Stimulated activated effector memory CD8-positive, alpha-beta T cell treated with anti-CD3 and anti-CD28 coated beads, Interleukin-12 subunit alpha, Interleukin-12 subunit beta, amount 100 ng/mL, for 72 hours (primary cell): ENCODE results near the gene PCDHB1.
"Not testable (repeated sequence)": the region's sequence is repeated elsewhere in the genome, so short reads cannot be mapped to it uniquely, and the experiment has no call there.

ENCODE experiments used
- ATAC-seq: fragments of 150-1000 bp; cut with Tn5 transposase; 2 replicates; pipeline ENCODE4 v1.10.0; 2021
- DNase-seq, 2 donors: peaks; one replicate each; pipeline ENCODE4 v3.0.0; 2021 to 2022; ENCODE audit warnings: low spot score in 2 of 2
- H3K27ac Mint-ChIP-seq: one replicate; pipeline ENCODE4 v1.8.0; 2022; ENCODE audit warnings: mild to moderate bottlenecking, mixed read lengths
- H3K36me3 Mint-ChIP-seq: one replicate; pipeline ENCODE4 v1.8.0; 2022; ENCODE audit warnings: mild to moderate bottlenecking, mixed read lengths
- H3K4me1 Mint-ChIP-seq: one replicate; pipeline ENCODE4 v1.8.0; 2022; ENCODE audit warnings: mixed read lengths
- H3K4me3 Mint-ChIP-seq: one replicate; pipeline ENCODE4 v1.8.0; 2022; ENCODE audit warnings: mild to moderate bottlenecking, mixed read lengths
- H3K9me3 Mint-ChIP-seq: one replicate; pipeline ENCODE4 v1.8.0; 2022; ENCODE audit warnings: mixed read lengths

Gene PCDHB1

DNA sequence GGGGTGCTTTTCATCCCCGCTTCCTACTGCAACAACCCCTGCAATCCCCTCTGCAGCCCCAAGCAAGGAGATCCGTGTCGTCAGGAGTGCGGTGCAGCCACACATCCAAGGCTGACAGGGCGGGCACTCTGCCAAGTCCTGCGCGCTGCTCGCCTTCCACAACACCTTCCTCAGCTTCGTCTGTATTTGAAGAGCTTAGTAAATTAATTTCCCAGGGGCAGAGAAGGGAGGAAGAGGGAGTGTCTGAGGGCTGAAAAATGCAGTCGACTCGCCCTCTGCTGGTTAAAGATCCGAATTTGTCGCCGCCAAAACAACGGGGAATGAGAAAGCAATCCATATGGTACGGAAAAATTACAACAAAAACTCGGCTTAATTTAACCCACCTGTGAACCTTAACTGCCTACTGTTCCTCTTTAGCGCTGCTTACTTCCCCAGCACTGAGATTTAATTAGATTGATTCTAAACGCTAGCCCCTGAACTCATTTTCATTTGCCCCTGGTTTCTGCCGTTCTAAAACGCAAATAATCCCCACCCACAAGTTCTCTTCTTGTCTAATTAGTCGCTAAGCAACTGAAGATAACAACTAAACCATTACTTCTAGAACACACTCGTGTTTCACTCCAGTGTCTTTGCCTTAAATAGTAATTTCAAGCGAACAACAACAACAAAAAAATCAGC, 10.9 kb upstream of the PCDHB1 start:
- Mint-ChIP-seq H3K27ac (no peak overlapping the region), H3K4me1 (no peaks in the 10 kb centered on the region), H3K9me3 (no peaks in the 10 kb centered on the region), H3K36me3 (no peaks in the 10 kb centered on the region), H3K4me3 (no peak overlapping the region)
- no peak for ATAC-seq
- no peak for DNase-seq

DNA sequence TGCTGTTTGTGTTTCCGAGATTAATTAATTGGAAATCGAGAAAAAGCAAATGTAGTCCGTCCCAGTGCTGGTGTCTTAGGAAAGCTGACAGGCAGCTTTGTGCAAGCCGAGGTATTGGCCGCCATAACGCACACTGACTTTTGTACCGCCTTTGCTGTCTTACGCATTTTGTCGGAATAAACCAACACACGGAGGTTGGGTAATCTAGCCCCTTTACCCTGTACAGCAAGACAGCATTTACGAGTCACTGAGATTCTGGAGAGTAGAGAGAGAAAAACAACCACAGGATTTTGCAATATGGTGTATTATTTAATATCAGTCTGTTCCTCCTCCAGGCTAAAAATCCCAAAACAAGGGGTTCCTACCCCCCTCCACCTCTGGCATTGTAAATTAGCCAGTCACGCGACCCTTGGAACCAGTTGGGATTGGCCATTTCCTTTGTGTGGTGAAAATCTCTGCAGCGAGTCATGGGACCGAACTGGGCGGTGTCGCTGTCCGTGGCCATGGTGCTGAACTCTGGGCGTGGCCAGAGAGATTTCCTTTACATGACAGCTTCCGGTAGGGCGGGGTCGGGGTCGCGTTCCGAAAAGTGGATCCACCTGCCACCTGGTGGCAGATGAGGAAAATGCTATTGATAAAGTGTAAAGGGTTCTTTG, 10.3 kb upstream of the PCDHB1 start:
- ATAC-seq (peak; percentile 48), DNase-seq (peak; percentile 25 to 78)
- no peaks in the 10 kb centered on the region for H3K36me3 Mint-ChIP-seq
- no peak overlapping the region for H3K27ac Mint-ChIP-seq
- no peaks in the 10 kb centered on the region for H3K4me1 Mint-ChIP-seq
- no peaks in the 10 kb centered on the region for H3K9me3 Mint-ChIP-seq
- no peak overlapping the region for H3K4me3 Mint-ChIP-seq

DNA sequence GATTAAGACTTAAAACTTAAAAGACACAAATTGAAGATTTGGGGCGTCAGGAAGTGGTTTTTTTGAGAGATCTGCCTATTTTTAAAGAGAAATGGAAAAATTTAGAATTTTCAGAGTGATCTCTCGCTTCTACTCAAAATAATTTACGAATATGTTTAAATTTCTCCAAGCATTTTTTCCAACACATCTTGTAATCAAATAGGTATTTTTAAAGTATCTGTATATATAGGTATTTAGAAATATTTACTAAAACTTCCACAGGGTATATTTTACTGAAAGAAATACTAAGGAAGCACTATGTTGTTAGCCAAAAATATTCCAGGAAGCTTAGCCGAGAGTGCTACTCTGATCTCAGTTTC, 9.8 kb upstream of the PCDHB1 start:
- Mint-ChIP-seq H3K36me3 (no peaks in the 10 kb centered on the region), H3K4me3 (no peak overlapping the region), H3K4me1 (no peaks in the 10 kb centered on the region), H3K27ac (no peak overlapping the region), H3K9me3 (peaks cover 3% of the 10 kb centered on the region)
- ATAC-seq (no peak), DNase-seq (no peak)

DNA sequence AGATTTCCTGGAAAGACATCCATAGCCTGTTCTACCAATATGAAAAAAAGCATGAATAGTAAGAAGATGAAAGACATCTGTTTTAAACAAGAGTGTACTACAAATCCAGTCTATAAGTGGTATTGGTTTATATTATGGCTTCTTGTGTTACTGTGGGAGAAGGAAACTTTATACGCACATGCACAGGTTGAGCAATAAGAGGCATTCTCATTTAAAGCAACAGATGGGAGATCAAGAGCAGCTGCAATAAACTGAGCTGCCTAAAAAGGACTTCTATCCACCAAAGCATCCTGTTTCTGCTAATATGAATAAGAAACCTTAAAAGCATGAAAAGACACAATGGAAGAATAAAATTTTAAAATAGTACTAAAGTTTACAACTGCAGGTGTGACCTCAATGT, 8.6 kb upstream of the PCDHB1 start:
- no peaks in the 10 kb centered on the region for H3K4me1 Mint-ChIP-seq
- no peak overlapping the region for H3K27ac Mint-ChIP-seq
- no peaks in the 10 kb centered on the region for H3K36me3 Mint-ChIP-seq
- no peak for DNase-seq
- H3K9me3 Mint-ChIP-seq = peaks cover 3% of the 10 kb centered on the region
- no peak for ATAC-seq
- no peak overlapping the region for H3K4me3 Mint-ChIP-seq

DNA sequence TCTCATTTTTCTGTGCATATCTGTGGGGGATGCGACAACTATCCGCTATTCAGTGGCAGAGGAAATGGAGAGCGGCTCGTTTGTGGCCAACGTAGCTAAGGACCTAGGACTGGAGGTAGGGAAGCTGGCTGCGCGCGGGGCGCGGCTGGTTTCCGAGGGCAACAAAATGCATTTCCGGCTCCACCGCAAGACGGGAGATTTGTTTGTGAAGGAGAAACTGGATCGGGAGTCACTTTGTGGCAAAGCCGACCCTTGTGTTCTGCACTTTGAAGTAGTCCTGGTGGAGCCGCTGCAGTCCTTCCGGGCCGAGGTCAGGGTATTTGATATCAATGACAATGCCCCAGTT, 320 bp downstream of the PCDHB1 start:
- Mint-ChIP-seq H3K9me3 (peaks cover 7% of the 10 kb centered on the region), H3K4me3 (no peak overlapping the region), H3K27ac (no peak overlapping the region), H3K4me1 (no peaks in the 10 kb centered on the region), H3K36me3 (no peaks in the 10 kb centered on the region)
- no peak for DNase-seq
- no peak for ATAC-seq

DNA sequence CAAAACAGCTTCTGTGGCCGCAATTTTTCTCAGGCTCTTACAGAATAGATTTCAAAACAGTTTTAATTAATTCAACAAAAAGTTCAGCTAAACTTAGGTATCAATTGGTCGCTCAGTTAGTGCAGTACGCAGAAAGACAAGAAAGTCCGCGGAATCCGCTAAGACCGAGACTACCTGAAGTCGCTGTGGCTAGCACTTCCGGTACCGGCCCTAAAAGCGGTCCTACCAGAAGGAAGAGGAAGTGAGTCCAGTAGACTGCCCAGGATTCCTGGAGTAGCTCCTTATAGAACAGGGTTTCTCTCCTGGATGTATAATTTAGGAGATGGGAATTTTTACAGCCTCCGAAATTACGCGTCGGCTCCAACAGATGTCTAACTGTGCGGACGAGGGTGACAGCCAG, 26.7 kb downstream of the PCDHB1 start:
- Mint-ChIP-seq H3K27ac (no peak overlapping the region), H3K36me3 (no peaks in the 10 kb centered on the region)

DNA sequence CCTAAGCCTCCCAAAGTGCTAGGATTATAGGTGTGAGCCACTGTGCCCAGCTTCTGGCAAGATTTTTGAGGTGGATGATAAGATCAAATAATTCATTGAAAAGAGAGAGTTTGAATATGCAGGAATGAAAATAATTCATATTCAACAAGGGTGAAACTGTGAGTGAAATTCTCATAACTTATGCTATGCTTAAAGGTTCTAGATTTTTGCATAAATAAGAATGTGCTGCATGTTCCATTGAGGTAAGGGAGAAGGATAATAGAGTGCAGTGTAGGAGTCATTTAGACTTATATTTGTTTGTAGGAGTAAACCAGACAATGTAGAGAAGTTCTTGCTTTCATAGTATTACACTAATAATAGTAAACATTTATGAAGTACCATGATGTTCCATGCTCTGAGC, 31.1 kb downstream of the PCDHB1 start:
- DNase-seq (no peak), ATAC-seq (no peak)
- H3K9me3 Mint-ChIP-seq = peaks cover 3% of the 10 kb centered on the region
- H3K4me3 Mint-ChIP-seq = no peak overlapping the region
- no peaks in the 10 kb centered on the region for H3K36me3 Mint-ChIP-seq
- H3K27ac Mint-ChIP-seq = no peak overlapping the region
- no peaks in the 10 kb centered on the region for H3K4me1 Mint-ChIP-seq

More for the DNA sequence above, 26.7 kb downstream of the PCDHB1 start:
- no peaks in the 10 kb centered on the region for H3K4me1 Mint-ChIP-seq
- DNase-seq (no peak), ATAC-seq (no peak)
- no peaks in the 10 kb centered on the region for H3K9me3 Mint-ChIP-seq
- no peak overlapping the region for H3K4me3 Mint-ChIP-seq

DNA sequence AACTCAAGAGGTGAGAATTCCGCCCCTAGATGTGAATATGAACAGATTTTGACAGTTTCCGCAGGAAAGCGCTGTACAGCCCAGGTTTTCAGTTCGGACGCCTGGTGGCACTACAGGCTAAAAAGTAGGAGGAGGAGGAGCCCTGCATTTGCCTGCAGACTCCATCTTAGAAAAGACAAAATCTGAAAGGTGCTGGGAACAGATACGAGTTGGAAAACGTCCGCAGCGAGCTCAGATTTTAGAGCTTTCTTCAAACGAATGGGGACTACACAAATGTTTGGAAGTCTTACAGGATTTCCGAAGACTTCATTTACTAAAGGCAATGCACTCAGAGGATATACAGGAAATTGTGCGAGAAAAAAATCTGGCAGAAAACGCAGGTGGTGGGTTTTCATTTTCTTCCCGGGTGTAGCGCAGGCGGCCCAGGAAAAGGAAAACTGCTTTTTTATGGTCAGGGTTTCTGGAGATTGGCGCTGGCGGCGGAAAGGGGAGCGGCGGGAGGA, 33.4 kb downstream of the PCDHB1 start:
- H3K4me3 Mint-ChIP-seq = peak overlapping the region; percentile 61
- no peaks in the 10 kb centered on the region for H3K4me1 Mint-ChIP-seq
- peaks cover 3% of the 10 kb centered on the region for H3K9me3 Mint-ChIP-seq
- H3K36me3 Mint-ChIP-seq = no peaks in the 10 kb centered on the region
- ATAC-seq (peak; percentile 55), DNase-seq (no peak)
- H3K27ac Mint-ChIP-seq = no peak overlapping the region

DNA sequence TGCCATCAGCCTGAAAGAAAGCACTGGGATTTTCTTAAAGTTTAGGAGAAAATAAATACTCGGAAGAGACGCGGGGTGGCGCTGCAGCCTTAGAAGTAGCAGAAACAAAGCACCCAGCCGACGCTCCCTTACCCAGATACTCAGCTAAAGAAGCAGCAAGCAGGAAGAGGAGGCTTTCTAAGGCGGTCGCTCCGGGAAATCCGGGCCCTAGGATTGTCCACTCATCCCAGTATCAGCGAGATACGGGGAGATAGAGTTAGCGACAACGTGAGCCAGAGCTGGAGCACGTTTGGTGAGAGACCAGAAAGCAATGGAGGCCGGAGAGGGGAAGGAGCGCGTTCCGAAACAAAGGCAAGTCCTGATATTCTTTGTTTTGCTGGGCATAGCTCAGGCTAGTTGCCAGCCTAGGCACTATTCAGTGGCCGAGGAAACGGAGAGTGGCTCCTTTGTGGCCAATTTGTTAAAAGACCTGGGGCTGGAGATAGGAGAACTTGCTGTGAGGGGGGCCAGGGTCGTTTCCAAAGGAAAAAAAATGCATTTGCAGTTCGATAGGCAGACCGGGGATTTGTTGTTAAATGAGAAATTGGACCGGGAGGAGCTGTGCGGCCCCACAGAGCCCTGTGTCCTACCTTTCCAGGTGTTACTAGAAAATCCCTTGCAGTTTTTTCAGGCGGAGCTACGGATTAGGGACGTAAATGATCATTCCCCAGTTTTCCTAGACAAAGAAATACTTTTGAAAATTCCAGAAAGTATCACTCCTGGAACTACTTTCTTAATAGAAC, 43.5 kb downstream of the PCDHB1 start, which contains the start of gene PCDHB2:
Gene PCDHB2, plus strand, starts transcription at position 135 of the 782 bp plus-strand sequence. Its CDS starts 176 bp downstream, at position 311.
- Mint-ChIP-seq H3K9me3 (peaks cover 13% of the 10 kb centered on the region), H3K4me3 (no peak within 1 kb of the TSS), H3K4me1 (no peaks in the 10 kb centered on the region), H3K36me3 (no peaks in the 10 kb centered on the region), H3K27ac (no peak within 1 kb of the TSS)
- DNase-seq (no peak), ATAC-seq (no peak)

DNA sequence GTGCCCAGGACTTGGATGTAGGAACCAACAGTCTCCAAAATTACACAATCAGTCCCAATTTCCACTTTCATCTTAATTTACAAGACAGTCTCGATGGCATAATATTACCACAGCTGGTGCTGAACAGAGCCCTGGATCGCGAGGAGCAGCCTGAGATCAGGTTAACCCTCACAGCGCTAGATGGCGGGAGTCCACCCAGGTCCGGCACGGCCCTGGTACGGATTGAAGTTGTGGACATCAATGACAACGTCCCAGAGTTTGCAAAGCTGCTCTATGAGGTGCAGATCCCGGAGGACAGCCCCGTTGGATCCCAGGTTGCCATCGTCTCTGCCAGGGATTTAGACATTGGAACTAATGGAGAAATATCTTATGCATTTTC, 44.1 kb downstream of the PCDHB1 start:
- ATAC-seq = no peak
- Mint-ChIP-seq H3K9me3 (peaks cover 13% of the 10 kb centered on the region), H3K4me1 (no peaks in the 10 kb centered on the region), H3K4me3 (no peak overlapping the region), H3K36me3 (no peaks in the 10 kb centered on the region), H3K27ac (no peak overlapping the region)
- DNase-seq = no peak

DNA sequence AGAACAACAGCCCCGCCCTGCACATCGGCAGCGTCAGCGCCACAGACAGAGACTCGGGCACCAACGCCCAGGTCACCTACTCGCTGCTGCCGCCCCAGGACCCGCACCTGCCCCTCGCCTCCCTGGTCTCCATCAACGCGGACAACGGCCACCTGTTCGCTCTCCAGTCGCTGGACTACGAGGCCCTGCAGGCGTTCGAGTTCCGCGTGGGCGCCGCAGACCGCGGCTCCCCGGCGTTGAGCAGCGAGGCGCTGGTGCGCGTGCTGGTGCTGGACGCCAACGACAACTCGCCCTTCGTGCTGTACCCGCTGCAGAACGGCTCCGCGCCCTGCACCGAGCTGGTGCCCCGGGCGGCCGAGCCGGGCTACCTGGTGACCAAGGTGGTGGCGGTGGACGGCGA, 45.0 kb downstream of the PCDHB1 start:
- not testable (repeated sequence) for H3K4me3 Mint-ChIP-seq, H3K36me3 Mint-ChIP-seq, H3K27ac Mint-ChIP-seq, H3K4me1 Mint-ChIP-seq, ATAC-seq, DNase-seq
- H3K9me3 Mint-ChIP-seq = peaks cover 16% of the 10 kb centered on the region

DNA sequence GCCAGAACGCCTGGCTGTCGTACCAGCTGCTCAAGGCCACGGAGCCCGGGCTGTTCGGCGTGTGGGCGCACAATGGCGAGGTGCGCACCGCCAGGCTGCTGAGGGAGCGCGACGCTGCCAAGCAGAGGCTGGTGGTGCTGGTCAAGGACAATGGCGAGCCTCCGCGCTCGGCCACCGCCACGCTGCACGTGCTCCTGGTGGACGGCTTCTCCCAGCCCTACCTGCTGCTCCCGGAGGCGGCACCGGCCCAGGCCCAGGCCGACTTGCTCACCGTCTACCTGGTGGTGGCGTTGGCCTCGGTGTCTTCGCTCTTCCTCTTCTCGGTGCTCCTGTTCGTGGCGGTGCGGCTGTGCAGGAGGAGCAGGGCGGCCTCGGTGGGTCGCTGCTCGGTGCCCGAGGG, 45.4 kb downstream of the PCDHB1 start:
- H3K4me3 Mint-ChIP-seq, H3K36me3 Mint-ChIP-seq, H3K27ac Mint-ChIP-seq, H3K4me1 Mint-ChIP-seq, ATAC-seq, DNase-seq: not testable (repeated sequence)
- H3K9me3 Mint-ChIP-seq = peaks cover 16% of the 10 kb centered on the region

DNA sequence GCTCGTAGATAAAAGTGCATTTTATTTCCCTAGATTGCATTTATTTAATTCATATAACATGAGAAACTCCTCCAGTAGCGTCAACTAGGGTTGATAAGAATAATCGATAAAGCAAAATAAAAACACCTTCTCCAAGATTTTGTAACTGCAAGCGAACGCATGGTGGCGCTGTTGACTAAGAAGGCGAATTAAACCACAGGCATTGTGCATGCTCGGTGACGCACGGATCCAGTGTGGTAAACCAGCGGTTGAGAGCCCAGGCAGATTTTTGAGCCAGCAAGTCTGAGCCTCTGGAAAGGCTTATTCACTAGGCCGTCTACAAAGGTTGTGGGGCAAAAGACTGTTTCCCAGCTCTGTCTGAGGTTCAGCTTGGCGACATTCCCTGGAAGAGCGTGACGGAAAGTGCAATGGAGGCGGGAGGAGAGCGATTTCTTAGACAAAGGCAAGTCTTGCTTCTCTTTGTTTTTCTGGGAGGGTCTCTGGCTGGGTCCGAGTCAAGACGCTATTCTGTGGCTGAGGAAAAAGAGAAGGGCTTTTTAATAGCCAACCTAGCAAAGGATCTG, 49.1 kb downstream of the PCDHB1 start, which contains the start of gene PCDHB3:
Gene PCDHB3, plus strand, starts transcription at position 231 of the 563 bp plus-strand sequence. Its CDS starts 177 bp downstream, at position 408.
- DNase-seq (no peak), ATAC-seq (no peak)
- Mint-ChIP-seq H3K4me3 (no peak within 1 kb of the TSS), H3K27ac (no peak within 1 kb of the TSS), H3K4me1 (no peaks in the 10 kb centered on the region), H3K9me3 (peaks cover 3% of the 10 kb centered on the region), H3K36me3 (no peaks in the 10 kb centered on the region)

DNA sequence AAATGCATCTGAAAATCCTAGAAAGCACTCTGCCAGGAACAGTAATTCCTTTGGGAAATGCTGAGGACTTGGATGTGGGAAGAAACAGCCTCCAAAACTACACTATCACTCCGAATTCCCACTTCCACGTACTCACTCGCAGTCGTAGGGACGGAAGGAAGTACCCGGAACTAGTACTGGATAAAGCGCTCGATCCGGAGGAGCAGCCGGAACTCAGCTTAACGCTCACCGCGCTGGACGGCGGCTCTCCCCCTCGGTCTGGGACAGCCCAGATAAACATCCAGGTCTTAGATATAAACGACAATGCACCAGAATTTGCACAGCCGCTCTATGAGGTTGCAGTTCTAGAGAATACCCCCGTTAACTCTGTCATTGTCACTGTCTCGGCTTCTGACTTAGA, 49.9 kb downstream of the PCDHB1 start:
- Mint-ChIP-seq H3K4me3 (no peak overlapping the region), H3K4me1 (no peaks in the 10 kb centered on the region), H3K27ac (no peak overlapping the region), H3K9me3 (peaks cover 3% of the 10 kb centered on the region), H3K36me3 (no peaks in the 10 kb centered on the region)
- DNase-seq (no peak), ATAC-seq (no peak)

DNA sequence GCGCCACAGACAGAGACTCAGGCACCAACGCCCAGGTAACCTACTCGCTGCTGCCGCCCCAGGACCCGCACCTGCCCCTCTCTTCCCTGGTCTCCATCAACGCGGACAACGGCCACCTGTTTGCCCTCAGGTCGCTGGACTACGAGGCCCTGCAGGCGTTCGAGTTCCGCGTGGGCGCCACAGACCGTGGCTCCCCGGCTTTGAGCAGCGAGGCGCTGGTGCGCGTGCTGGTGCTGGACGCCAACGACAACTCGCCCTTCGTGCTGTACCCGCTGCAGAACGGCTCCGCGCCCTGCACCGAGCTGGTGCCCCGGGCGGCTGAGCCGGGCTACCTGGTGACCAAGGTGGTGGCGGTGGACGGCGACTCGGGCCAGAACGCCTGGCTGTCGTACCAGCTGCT, 50.9 kb downstream of the PCDHB1 start:
- DNase-seq, H3K9me3 Mint-ChIP-seq, ATAC-seq, H3K27ac Mint-ChIP-seq, H3K4me3 Mint-ChIP-seq, H3K4me1 Mint-ChIP-seq, H3K36me3 Mint-ChIP-seq: not testable (repeated sequence)
